Right lobe of liver (tissue), 6 donors: ENCODE measurements around the gene SHROOM1. TPM values are rescaled to one million over a fixed set of nuclear protein-coding genes. Genes with fewer than 3 reads are reported as not detected.

Source experiments
- ATAC-seq, 4 donors: fragments of 200-7000 bp; cut with Tn5 transposase; one replicate each; pipeline ENCODE4 v1.9.1; 2020; ENCODE audit warnings: mild to moderate bottlenecking in 4 of 4, moderate library complexity in 4 of 4
- DNase-seq, 3 donors: peaks; one replicate each; pipeline ENCODE4 v3.0.0-alpha.2; 2020
- H3K27ac ChIP-seq, 3 donors: fragments of 200-600 bp; one replicate each; pipeline ENCODE4 v1.8.0; 2022
- H3K27me3 ChIP-seq, 2 donors: fragments of 200-600 bp; one replicate each; pipeline ENCODE4 v1.8.0; 2022
- H3K36me3 ChIP-seq, 4 donors: fragments of 200-600 bp; sonication (generic) in 1 of 4; one replicate each; pipeline versions ENCODE4 v1.5.1 to v1.8.0; 2017 to 2022; ENCODE audit warnings: control low read depth in 1 of 4
- H3K4me1 ChIP-seq, 4 donors: fragments of 200-600 bp; sonication (generic) in 1 of 4; one replicate each; pipeline versions ENCODE4 v1.5.1 to v1.8.0; 2017 to 2022; ENCODE audit warnings: control low read depth in 1 of 4
- H3K4me3 ChIP-seq, 3 donors: fragments of 200-600 bp; one replicate each; pipeline ENCODE4 v1.8.0; 2022
- H3K9me3 ChIP-seq, 4 donors: fragments of 200-600 bp; sonication (generic) in 1 of 4; one replicate each; pipeline versions ENCODE4 v1.5.1 to v1.8.0; 2017 to 2022; ENCODE audit warnings: control low read depth in 1 of 4
- POLR2A ChIP-seq: fragments of 450-650 bp; IDR thresholded peaks from one replicate; pipeline ENCODE4 v1.6.1; 2017; ENCODE audit warnings: antibody characterized with exemption, mild to moderate bottlenecking
- WGBS: methylation state at CpG from one replicate; pipeline ENCODE4 v1.1.6; 2018; ENCODE audit warnings: low coverage, low lambda C conversion rate; ENCODE audit not compliant: insufficient coverage; ENCODE audit errors: missing lambda C conversion rate; 5-methylcytosine and 5-hydroxymethylcytosine counted together
- intact Hi-C, 2 donors: fragments of 100-400 bp; cut with DNase I; formaldehyde crosslinking; loops; one replicate each; pipeline versions ENCODE4 v1.11.2 to v1.14.1; 2022
- total RNA-seq, 6 experiments: library from RNA; depleted of rRNA in 2 of 6; stranded (reverse); fragments of >200 nt in 2 of 6; fragmentation: NEBNext Ultra II Directional in 3 of 6; extraction: Animal tissue kit (Norgen Biotek cat#: 25700) in 3 of 6; gene quantifications; one replicate each; pipeline versions ENCODE4 v1.1.0 to v1.2.4, GENCODE V29; 2016 to 2023
- TF ChIP-seq, protein P1 (sequence below), 4 donors: fragments of 200-600 bp in 3 of 4; fragments of 450-650 bp in 1 of 4; IDR thresholded peaks; one replicate each; pipeline versions ENCODE4 v1.5.1 to v1.8.0; 2016 to 2022; ENCODE audit warnings: antibody characterized with exemption in 4 of 4, mild to moderate bottlenecking in 2 of 4
- donor health status: DM: no; HTN: yes; CAD: no.
- donor health status: DM: no; HTN: no; CAD: no.
- donor health status: DM: no; HTN: no; CAD: no.
- donor health status: DM: no; HTN: yes; CAD: no.
- donor health status: DM: no; HTN: yes; CAD: no.

The SHROOM1 gene
- total RNA-seq, 6 experiments from 2014 or later: 29.5 to 96.1 (median 77.4) TPM

DNA sequence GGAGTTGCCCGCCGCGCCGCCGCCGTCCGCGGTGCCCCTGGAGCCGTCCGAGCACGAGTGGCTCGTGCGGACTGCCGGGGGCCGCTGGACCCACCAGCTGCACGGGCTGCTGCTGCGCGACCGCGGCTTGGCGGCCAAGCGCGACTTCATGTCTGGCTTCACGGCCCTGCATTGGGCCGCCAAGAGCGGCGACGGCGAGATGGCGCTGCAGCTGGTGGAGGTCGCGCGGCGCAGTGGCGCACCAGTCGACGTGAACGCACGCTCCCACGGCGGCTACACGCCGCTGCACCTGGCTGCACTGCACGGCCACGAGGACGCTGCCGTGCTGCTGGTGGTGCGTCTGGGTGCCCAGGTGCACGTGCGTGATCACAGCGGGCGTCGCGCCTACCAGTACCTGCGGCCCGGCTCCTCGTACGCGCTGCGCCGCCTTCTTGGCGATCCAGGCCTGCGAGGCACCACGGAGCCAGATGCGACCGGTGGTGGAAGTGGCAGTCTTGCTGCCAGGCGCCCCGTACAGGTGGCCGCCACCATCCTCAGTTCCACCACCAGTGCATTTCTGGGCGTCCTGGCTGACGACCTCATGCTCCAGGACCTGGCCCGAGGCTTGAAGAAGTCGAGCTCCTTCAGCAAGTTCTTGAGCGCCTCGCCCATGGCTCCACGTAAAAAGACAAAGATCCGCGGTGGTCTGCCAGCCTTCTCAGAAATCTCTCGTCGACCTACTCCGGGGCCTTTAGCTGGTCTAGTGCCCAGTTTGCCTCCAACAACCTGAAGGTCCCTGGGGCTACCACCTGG lies 15.7 kb downstream of the SHROOM1 start:
- Histone ChIP-seq H3K9me3 (no peaks in the 10 kb centered on the region), H3K4me3 (no peak overlapping the region), H3K27ac (no peak overlapping the region), H3K36me3 (no peaks in the 10 kb centered on the region), H3K27me3 (no peaks in the 10 kb centered on the region), H3K4me1 (peaks cover 0 to 7% (median 0%) of the 10 kb centered on the region in 4 donors)
- WGBS: 91% methylated on average over 7 of the region's 81 CpGs
- DNase-seq (no peak), ATAC-seq (no peak)
- TF ChIP-seq, protein P1, sequence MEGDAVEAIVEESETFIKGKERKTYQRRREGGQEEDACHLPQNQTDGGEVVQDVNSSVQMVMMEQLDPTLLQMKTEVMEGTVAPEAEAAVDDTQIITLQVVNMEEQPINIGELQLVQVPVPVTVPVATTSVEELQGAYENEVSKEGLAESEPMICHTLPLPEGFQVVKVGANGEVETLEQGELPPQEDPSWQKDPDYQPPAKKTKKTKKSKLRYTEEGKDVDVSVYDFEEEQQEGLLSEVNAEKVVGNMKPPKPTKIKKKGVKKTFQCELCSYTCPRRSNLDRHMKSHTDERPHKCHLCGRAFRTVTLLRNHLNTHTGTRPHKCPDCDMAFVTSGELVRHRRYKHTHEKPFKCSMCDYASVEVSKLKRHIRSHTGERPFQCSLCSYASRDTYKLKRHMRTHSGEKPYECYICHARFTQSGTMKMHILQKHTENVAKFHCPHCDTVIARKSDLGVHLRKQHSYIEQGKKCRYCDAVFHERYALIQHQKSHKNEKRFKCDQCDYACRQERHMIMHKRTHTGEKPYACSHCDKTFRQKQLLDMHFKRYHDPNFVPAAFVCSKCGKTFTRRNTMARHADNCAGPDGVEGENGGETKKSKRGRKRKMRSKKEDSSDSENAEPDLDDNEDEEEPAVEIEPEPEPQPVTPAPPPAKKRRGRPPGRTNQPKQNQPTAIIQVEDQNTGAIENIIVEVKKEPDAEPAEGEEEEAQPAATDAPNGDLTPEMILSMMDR (IDR thresholded peaks at IDR 0.05): no peak
- no peak for TF ChIP-seq POLR2A
- intact Hi-C loops: loop anchor here in 1 of 2 donors (10.0 kb wide), 1 partner anchor 60 kb away; no protein-coding TSS in a partner anchor

DNA sequence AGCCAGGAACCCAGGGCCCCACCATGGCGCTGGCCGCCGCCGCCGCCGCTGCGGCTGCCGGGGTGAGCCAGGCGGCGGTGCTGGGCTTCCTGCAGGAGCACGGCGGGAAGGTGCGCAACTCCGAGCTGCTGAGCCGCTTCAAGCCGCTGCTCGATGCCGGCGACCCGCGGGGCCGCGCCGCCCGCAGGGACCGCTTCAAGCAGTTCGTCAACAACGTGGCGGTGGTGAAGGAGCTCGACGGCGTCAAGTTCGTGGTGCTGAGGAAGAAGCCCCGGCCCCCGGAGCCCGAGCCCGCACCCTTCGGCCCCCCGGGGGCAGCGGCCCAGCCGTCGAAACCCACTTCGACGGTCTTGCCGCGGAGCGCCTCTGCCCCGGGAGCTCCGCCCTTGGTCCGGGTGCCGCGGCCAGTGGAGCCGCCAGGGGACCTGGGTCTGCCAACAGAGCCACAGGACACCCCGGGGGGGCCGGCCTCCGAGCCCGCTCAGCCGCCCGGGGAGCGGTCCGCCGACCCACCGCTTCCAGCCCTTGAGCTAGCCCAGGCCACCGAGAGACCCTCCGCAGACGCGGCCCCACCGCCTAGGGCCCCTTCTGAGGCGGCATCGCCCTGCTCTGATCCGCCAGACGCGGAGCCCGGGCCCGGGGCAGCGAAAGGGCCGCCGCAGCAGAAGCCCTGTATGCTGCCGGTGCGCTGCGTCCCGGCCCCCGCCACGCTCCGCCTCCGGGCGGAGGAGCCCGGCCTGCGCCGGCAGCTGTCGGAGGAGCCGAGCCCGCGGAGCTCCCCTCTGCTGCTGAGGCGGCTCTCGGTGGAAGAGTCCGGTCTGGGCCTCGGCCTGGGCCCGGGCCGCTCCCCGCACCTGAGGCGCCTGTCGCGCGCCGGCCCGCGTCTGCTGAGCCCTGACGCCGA lies 16.6 kb downstream of the SHROOM1 start:
- Histone ChIP-seq H3K27me3 (no peaks in the 10 kb centered on the region), H3K4me3 (peak overlapping the region in 2 of 3 donors; percentile 47 to 56), H3K4me1 (peaks cover 0 to 8% (median 0%) of the 10 kb centered on the region in 4 donors), H3K36me3 (no peaks in the 10 kb centered on the region), H3K27ac (no peak overlapping the region), H3K9me3 (no peaks in the 10 kb centered on the region)
- DNase-seq (peak in 1 of 3 donors; percentile 34), ATAC-seq (peak; percentile 45 to 67 (median 50))
- WGBS: 0% methylated on average over 2 of the region's 110 CpGs
- intact Hi-C loops: loop anchor here in 1 of 2 donors (10.0 kb wide), 1 partner anchor 59 kb away; no protein-coding TSS in a partner anchor
- TF ChIP-seq POLR2A: no peak
- TF ChIP-seq, protein P1 (IDR thresholded peaks at IDR 0.05): no peak

DNA sequence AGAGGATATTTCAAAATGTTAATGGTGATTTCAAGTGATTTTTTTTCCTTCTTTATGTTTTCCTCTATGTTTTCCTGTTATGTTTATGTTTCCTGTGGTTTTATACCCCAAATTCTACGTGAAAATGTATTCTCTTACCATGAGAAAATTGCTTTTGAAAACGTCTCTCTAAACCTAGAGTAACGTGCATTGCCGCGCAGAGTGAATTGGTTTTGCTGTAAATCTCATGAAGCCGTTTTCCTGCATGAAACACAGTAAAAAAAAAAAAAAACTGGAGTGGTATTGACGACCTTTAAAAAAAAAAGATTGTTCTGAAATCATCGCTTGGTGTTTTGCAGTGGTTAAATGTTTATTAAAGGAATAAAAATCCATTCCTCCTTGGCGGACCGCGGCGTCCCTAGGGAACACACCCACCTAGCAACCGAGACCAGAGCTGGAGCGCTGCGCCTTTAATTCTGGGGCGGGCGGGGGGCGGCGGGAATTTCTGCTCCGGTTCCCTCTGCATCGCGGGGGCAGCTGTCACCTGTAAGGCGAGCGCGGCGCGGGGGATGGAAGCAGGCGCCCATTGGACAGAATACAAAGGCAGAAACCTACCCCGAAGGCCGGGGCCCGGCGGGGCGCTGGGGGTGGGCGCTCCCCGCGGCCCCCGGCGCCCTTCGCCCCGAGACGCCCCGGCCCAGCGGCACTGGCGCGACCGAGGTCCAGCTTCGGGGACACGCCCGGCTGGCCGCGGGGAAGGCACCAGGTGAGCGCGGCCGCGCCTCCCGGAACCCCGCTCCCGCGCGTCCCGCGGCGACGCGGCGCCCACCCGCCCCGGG lies 17.5 kb downstream of the SHROOM1 start, which contains the start of gene SOWAHA:
SOWAHA (plus strand) TSS at position 522 of the 818 bp plus-strand sequence. CDS start 320 bp downstream, outside the sequence.
- intact Hi-C loops: loop anchor here in 1 of 2 donors (10.0 kb wide), 1 partner anchor 58 kb away; no protein-coding TSS in a partner anchor
- TF ChIP-seq, protein P1 (IDR thresholded peaks at IDR 0.05): no peak
- no peak for TF ChIP-seq POLR2A
- Histone ChIP-seq H3K4me1 (peaks cover 0 to 17% (median 3%) of the 10 kb centered on the region in 4 donors), H3K9me3 (no peaks in the 10 kb centered on the region), H3K4me3 (peak within 1 kb of the TSS; percentile 21 to 56 (median 47)), H3K36me3 (no peaks in the 10 kb centered on the region), H3K27me3 (no peaks in the 10 kb centered on the region), H3K27ac (no peak within 1 kb of the TSS)
- 11% methylated on average over 20 of the region's 68 CpGs for WGBS
- peak in 1 of 3 donors; percentile 45 for DNase-seq
- peak; percentile 47 to 68 (median 51) for ATAC-seq
